GM12892 (cell line): Measurements from ENCODE around the gene SLC6A9.

ENCODE experiments used
- POLR2A ChIP-seq: IDR thresholded peaks from 2 replicates; pipeline ENCODE4 v1.6.1; 2011; ENCODE audit warnings: low read depth, low read length, control low read depth
- POLR2AphosphoS5 ChIP-seq: IDR thresholded peaks from 2 replicates; pipeline ENCODE4 v1.6.1; 2011; ENCODE audit warnings: low read depth, low read length, control low read depth
- TAF1 ChIP-seq: IDR thresholded peaks from 2 replicates; pipeline ENCODE4 v1.6.1; 2011; ENCODE audit warnings: low read depth, mild to moderate bottlenecking, control low read depth, low read length, borderline replicate concordance

- no peak for TF ChIP-seq POLR2A
- no peak for TF ChIP-seq TAF1
- TF ChIP-seq POLR2AphosphoS5 = no peak
These were observed 65.9 kb downstream of the SLC6A9 start for GRCh38 chr1:43965316-43965715.
